Anterior cingulate cortex (tissue), 58 donors: Measurements from ENCODE around the gene SNN.

ENCODE experiments used
- DNase-seq, 58 donors: peaks; one replicate each; lab custom pipeline; 2025; lab: John Stamatoyannopoulos, UW

SNN gene

DNA sequence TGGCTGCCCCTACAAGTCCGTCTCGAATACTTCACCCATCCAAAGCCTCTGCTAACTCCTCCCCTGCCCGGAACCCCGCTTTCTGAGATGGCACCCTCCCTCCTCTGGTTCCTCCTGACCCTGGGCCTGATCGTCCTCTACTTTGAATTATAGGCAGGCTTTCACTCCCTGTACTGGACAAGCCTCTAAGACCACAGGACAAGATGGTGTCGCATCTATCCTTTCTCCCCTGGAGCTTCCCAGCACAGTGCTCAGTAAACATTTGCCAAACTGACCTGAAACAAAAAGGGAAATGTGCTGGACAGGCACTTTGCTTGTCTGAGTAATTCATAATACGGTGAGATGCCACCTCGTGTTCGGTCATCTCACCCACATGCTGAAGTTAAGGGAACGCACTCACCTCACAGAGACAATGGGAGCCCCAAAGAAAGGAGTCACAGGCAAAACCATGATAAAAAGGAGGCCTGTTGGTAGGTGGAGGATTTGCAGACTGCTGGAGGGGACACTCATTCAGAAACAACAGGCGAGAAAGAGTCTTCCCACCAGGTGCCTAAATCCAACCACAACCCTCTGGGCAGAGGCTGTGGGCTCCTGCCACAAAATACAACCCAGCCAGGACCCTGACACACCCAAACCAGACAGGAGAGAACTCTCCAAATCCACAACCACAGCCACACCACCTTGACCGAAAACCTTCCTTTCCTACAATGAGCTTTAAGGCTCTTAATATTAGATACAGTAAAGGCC, 28.2 kb downstream of the SNN start:
- no peak for DNase-seq

DNA sequence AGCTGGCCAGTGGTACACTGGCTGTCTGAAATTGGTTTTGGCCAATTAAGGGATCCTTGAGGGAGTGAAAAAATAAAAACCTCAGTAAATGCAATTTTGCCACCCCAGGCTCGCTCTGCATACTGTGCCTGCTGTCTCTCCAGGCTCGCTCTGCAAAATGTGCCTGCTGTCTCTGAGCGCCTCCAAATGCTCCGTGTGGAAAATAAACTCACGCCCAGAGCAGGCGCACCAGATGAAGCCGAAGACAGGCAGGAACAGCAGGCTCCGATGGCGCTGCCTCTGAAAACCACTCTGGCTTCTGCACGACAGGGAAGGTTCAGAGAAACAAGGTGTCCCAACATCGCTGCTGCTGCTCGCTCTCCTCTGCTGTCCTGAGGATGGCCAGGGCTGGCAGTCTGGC, 29.1 kb downstream of the SNN start:
- peak in 24 of 58 donors; percentile 12 to 76 (median 36) for DNase-seq

GRCh38 chr16:11698271-11698689, 30.0 kb downstream of the SNN start:
- no peak for DNase-seq

DNA sequence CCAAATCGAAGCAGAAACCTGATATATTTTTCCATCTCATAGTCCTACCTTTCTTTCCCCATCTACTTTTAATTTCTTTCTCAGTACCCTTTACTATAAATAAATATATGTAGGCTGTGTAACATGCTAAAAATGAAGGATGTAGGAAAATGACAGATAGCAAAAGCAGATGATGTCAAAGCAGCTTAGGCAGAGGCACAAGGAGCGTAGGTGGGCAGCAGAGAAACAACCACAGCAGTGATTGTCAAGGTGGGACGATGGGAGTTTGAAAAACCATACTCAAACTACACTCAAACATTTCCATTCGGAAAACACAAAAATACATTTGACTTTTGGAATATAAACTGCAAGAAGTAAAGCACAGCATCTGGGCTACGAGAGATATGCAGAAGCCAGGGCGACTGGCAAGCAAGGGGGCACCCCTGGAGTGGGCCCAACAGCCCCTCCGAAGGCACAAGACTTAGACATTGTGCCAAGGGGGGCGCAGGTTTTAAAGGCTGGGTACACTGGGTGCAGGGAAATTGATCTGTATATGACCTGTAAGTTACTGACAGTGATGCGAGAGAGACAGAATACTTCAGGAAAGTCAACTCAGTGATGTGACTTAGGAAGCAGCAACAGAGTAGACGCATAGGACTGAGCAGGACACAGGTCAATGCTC, 31.1 kb downstream of the SNN start:
- DNase-seq, result peak in 2 of 58 donors; percentile 26 to 34

- DNase-seq, result no peak
Measured at GRCh38 chr16:11700264-11701029, 32.2 kb downstream of the SNN start.

DNA sequence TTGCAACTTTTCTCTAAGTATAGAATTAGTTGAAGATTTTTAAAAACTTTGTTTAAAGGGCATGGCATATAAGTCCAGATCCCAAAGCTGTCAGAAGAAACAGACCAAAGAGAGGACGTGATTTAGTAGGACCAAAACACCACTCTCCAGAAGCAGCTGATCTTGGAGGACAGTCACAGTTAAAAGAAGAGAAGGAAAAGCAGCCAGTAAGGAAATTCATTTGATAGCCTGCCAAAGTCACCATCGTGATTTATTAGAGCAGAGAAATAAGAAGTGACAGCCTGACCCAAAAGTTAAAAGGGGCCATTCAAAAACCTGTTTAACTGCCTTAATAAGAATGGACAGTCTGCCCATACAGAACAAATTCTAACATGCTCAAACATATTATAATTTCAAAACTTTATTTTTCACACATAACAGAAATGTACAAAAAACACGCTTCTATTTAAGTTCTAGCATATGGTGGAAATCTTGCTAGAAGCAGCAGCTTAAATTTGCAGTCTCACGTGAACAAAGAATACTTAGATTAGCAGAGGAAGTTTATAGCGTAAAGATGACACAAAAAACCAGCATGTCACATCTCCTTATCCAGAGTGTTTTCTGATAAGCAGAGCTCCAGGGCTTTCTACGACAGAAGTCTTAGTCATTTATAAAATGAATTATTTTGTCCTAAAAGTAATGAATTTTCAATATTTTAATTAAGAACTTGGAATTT, 37.2 kb downstream of the SNN start:
- peak in 1 of 58 donors; percentile 15 for DNase-seq

- DNase-seq, result peak in 19 of 58 donors; percentile 7 to 56 (median 16)
Measured at GRCh38 chr16:11706180-11706742, 38.0 kb downstream of the SNN start.

DNA sequence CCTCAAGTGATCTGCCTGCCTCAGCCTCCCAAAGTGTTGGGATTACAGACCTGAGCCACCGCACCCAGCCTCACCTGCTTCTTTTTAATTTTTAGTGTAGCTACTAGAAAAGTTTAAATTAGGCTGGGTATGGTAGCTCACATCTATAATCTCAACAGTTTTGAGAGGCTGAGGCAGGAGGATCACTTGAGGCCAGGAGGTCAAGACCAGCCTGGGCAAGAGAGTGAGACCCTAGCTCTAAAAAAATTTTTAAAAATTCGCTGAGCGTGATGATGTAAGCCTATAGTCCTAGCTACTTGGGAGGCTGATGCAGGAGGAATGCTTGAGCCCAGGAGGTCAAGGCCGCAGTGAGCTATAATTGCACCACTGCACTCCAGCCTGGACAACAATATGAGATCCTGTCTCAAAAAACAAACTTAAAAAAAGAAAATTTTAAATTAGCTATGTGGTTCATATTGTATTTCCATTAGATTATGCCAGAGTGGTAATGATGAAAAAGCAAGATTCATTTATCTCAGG, 39.5 kb downstream of the SNN start:
- DNase-seq, result no peak

- no peak for DNase-seq
Measured at GRCh38 chr16:11708421-11708820, 40.2 kb downstream of the SNN start.

GRCh38 chr16:11711662-11712061, 43.4 kb downstream of the SNN start:
- DNase-seq, result no peak

DNA sequence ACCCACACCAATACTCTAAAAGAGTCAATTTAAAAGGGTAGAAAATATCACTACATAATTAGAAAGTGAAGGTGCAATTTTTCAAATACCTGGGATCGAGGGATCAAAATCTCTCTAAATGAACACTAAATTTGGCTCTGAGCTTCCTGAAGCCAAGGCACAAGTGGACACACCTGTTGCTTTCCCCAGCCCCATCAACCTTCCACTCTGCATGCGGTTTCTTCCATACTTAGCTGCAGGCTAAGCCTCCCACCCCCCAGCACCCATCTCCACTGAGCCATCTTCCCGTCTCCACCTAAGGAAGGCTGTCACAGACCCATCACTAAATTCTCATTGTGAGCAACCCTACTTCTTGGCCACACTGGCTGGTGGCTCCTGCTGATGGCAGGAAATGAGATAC, 43.9 kb downstream of the SNN start:
- DNase-seq, result no peak

- DNase-seq, result no peak
Measured at GRCh38 chr16:11715246-11715947, 47.1 kb downstream of the SNN start.

DNA sequence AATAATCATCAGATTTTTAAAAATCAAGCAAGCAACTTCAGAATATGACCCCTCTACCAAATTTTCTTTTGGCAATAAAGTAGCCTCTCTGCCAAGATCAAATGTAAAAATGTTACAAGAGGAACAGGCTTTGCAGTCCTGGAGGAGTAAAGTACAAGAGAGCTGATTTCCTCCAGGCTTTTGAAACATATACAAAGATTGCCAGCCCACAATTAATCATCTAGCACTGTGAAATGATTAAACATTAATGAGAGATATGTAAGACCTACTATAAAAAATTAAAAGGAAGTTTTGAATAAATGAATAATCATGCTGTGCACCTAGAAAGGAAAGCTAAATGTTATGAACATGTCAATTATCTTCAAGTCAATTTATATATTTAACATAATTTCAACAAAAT, 48.1 kb downstream of the SNN start:
- DNase-seq, result no peak

DNA sequence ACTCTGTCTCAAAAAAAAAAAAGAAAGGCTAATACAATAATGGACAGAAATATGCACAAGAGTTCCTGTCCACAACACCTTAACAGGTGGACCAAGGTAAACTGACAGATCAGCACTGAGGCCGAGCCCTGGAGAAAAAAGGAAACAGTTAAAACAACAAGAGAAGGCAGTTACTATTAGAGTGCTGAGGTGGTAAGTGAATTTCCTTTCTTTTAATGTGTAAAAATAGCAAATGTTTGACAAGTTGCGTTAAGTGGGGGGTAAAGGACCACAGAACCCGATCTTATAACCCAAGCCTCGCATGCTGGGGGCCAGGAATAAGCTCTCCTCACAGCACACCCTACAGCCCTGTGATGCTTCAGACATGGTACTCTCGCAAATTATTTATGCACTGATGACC, 49.6 kb downstream of the SNN start:
- no peak for DNase-seq

DNA sequence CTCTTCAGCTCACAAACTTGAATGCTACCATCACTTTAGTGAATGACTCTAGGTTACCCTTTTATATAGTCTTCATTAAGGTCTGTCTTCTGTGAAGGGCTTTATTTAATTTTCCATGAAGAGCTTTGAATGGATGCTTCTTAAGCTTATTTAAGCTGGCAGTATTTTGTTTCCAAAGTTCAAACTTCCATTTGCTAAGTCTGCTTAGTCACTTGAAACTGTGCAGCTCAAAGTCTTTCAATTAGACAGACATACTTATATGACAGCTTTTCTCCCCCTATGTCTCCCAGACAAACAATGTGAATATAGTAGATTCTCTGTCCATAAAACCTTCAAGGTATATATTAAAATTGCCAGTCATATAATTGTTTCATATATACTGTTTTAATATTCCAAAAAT, 50.9 kb downstream of the SNN start:
- DNase-seq, result no peak

GRCh38 chr16:11719762-11720161, 51.5 kb downstream of the SNN start:
- no peak for DNase-seq

DNA sequence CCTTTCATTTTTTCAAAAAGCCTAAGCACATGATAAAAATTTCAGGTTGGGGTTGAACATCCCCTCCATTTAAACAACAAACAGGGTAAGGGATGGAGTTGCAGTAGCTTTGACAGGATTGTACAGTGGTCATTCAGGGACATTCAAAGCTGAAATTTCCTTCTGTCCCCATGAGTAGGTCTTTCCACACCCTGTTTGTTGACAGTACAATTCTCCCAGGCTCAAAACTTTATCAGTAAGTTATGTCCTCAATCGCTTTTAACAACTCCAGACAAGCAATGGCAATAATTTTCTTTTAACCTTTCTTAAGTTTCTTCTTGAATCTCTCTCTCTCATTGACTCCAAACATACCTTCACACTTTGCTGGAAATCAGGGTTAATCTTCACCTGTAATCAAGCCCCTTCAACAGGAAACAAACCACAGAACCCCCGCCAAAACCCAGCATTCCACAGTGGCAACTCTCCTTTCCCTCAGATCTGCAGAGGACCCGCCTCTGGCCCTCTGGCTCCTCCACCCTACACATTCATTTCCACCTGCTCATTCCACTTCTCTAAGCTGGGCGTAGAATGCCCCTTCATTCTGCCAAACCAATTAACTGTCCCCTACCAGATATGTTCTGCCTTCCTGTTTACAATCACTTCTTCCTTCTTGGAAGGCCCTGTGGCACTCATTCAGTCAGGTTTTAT, 53.7 kb downstream of the SNN start:
- DNase-seq, result no peak

DNA sequence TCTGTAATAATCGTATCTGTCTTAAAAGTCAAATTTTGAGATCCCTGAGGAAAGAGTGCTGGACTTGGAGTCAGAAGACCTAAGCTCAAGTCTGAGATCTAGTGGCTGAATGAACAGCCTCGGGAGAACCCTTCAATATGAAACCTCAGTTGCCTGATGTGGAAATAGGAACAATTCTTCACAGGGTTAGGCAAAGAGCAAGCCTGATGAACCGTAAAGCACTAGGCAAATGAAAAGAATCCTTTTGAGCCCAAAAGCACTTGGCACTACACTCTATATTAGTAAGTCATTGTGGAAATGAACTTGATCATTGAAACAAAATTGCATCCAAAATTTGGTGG, 54.2 kb downstream of the SNN start:
- DNase-seq, result no peak

DNA sequence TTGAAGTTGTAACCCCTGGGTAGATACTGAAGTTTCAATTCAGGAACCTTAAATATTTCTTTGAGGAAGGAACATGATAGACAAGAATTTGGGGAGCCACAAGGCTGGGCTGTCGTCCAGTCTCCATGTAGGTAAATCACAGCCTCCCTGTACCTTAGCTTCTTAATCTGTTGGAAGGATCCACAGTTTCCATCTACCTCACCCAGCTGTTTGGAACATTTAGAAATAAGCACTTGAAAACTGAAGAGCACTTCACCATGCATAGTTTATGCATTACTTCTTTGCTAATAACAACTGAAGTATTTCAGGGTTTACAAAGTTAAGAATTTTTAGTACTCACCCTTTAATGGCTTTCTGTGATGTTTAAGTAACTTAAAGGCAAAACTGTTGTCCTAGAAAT, 57.2 kb downstream of the SNN start:
- DNase-seq, result no peak
